Breast epithelium (tissue), 3 donors: Measurements from ENCODE around the gene IQGAP2.

Source experiments
- CTCF ChIP-seq, 3 donors: fragments of 450-650 bp; IDR thresholded peaks; one replicate each; pipeline ENCODE4 v1.5.1; 2016 to 2017; ENCODE audit warnings: antibody characterized with exemption in 3 of 3, mild to moderate bottlenecking in 3 of 3, moderate library complexity in 3 of 3
- POLR2AphosphoS5 ChIP-seq, 3 donors: sonication (generic); formaldehyde crosslinking; IDR thresholded peaks; one replicate each; pipeline ENCODE4 v1.6.1; 2017; ENCODE audit warnings: antibody characterized with exemption in 3 of 3

GRCh38 chr5:76524868-76525267 is 121.8 kb downstream of the IQGAP2 start:
- no peak for TF ChIP-seq CTCF (IDR thresholded peaks at IDR 0.05)
- no peak for TF ChIP-seq POLR2AphosphoS5 (IDR thresholded peaks at IDR 0.05)
